KMS-11 (cell line): Measurements from ENCODE around the gene SYVN1.

Experiments used
- H2AFZ ChIP-seq: fragments of 200-600 bp; sonication (generic); 2 replicates; pipeline ENCODE4 v1.6.1; 2016; ENCODE audit warnings: antibody characterized with exemption, mixed run types, low read depth
- H3K27ac ChIP-seq: fragments of 200-600 bp; sonication (generic); 2 replicates; pipeline ENCODE4 v1.6.1; 2016; ENCODE audit warnings: mild to moderate bottlenecking, mixed run types
- H3K27me3 ChIP-seq: fragments of 200-600 bp; sonication (generic); 2 replicates; pipeline ENCODE4 v1.6.1; 2017; ENCODE audit warnings: mild to moderate bottlenecking, low read depth, mixed run types, moderate library complexity; ENCODE audit not compliant: insufficient read depth
- H3K36me3 ChIP-seq: fragments of 200-600 bp; sonication (generic); 2 replicates; pipeline ENCODE4 v1.6.1; 2017; ENCODE audit warnings: mild to moderate bottlenecking, mixed run types; ENCODE audit not compliant: insufficient read depth
- H3K4me1 ChIP-seq: fragments of 200-600 bp; sonication (generic); 2 replicates; pipeline ENCODE4 v1.6.1; 2016; ENCODE audit warnings: mild to moderate bottlenecking, low read depth, mixed run types; ENCODE audit not compliant: poor library complexity, severe bottlenecking
- H3K4me2 ChIP-seq: fragments of 200-600 bp; sonication (generic); 2 replicates; pipeline ENCODE4 v1.7.0; 2016; ENCODE audit warnings: mild to moderate bottlenecking, mixed run types
- H3K4me3 ChIP-seq: fragments of 200-600 bp; sonication (generic); IDR thresholded peaks from 2 replicates; pipeline ENCODE4 v1.6.1; 2017; ENCODE audit warnings: low read depth, low read length, mixed read lengths; ENCODE audit not compliant: insufficient read depth
- H3K79me2 ChIP-seq: fragments of 200-600 bp; sonication (generic); 2 replicates; pipeline ENCODE4 v1.6.1; 2016; ENCODE audit warnings: low read depth, mixed run types; ENCODE audit not compliant: insufficient read depth
- H3K9ac ChIP-seq: fragments of 200-600 bp; sonication (generic); 2 replicates; pipeline ENCODE4 v1.6.1; 2016; ENCODE audit warnings: mild to moderate bottlenecking, mixed run types
- H4K20me1 ChIP-seq: fragments of 200-600 bp; sonication (generic); 2 replicates; pipeline ENCODE4 v1.6.1; 2016; ENCODE audit warnings: mild to moderate bottlenecking, mixed run types; ENCODE audit not compliant: insufficient read depth
- TF ChIP-seq, protein P1 (sequence below): fragments of 200-600 bp; sonication (generic); conservative IDR thresholded peaks from 2 replicates; pipeline ENCODE4 v1.6.1; 2017; ENCODE audit warnings: low read depth, mild to moderate bottlenecking, antibody characterized with exemption, low read length, moderate library complexity, mixed read lengths

The SYVN1 gene

DNA sequence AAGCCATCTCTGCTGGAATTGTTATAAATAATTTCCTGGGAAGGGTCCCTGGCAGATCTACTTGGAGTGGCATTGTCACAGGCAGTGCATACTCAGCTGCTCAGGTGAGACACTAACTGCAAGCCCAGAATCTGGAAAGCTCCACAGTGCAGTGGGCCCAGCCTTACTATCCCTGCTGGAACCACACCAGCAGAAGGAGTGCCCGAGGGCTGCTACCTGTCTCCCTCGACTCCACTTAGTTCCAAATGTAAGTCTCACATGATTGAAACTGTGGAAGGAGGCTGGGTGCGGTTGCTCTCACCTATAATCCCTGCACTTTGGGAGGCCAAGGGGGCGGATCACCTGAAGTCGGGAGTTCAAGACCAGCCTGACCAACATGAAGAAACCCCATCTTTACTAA is 14.3 kb upstream of the SYVN1 start:
- H2AFZ ChIP-seq = no peak overlapping the region
- no peaks in the 10 kb centered on the region for H3K4me1 ChIP-seq
- TF ChIP-seq, protein P1, sequence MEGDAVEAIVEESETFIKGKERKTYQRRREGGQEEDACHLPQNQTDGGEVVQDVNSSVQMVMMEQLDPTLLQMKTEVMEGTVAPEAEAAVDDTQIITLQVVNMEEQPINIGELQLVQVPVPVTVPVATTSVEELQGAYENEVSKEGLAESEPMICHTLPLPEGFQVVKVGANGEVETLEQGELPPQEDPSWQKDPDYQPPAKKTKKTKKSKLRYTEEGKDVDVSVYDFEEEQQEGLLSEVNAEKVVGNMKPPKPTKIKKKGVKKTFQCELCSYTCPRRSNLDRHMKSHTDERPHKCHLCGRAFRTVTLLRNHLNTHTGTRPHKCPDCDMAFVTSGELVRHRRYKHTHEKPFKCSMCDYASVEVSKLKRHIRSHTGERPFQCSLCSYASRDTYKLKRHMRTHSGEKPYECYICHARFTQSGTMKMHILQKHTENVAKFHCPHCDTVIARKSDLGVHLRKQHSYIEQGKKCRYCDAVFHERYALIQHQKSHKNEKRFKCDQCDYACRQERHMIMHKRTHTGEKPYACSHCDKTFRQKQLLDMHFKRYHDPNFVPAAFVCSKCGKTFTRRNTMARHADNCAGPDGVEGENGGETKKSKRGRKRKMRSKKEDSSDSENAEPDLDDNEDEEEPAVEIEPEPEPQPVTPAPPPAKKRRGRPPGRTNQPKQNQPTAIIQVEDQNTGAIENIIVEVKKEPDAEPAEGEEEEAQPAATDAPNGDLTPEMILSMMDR = no peak
- no peaks in the 10 kb centered on the region for H3K36me3 ChIP-seq
- no peak overlapping the region for H3K9ac ChIP-seq
- no peaks in the 10 kb centered on the region for H3K79me2 ChIP-seq
- no peak overlapping the region for H3K4me2 ChIP-seq
- no peaks in the 10 kb centered on the region for H3K27me3 ChIP-seq
- H3K4me3 ChIP-seq = no peak overlapping the region
- no peak overlapping the region for H3K27ac ChIP-seq
- no peaks in the 10 kb centered on the region for H4K20me1 ChIP-seq

GRCh38 chr11:65147352-65148075 is 13.2 kb upstream of the SYVN1 start:
- Histone ChIP-seq H3K4me2 (no peak overlapping the region), H3K27ac (no peak overlapping the region), H3K27me3 (no peaks in the 10 kb centered on the region), H3K4me1 (no peaks in the 10 kb centered on the region), H3K9ac (no peak overlapping the region), H4K20me1 (no peaks in the 10 kb centered on the region), H3K79me2 (no peaks in the 10 kb centered on the region), H3K36me3 (no peaks in the 10 kb centered on the region), H3K4me3 (no peak overlapping the region), H2AFZ (no peak overlapping the region)
- TF ChIP-seq, protein P1 = no peak

GRCh38 chr11:65141896-65142494 is 7.7 kb upstream of the SYVN1 start:
- no peaks in the 10 kb centered on the region for H3K4me1 ChIP-seq
- H3K4me2 ChIP-seq = no peak overlapping the region
- no peaks in the 10 kb centered on the region for H3K79me2 ChIP-seq
- H3K27me3 ChIP-seq = no peaks in the 10 kb centered on the region
- H3K4me3 ChIP-seq = no peak overlapping the region
- TF ChIP-seq, protein P1 = no peak
- no peaks in the 10 kb centered on the region for H3K36me3 ChIP-seq
- no peak overlapping the region for H3K27ac ChIP-seq
- H2AFZ ChIP-seq = no peak overlapping the region
- H4K20me1 ChIP-seq = no peaks in the 10 kb centered on the region
- no peak overlapping the region for H3K9ac ChIP-seq

- Histone ChIP-seq H3K79me2 (peaks cover 14% of the 10 kb centered on the region), H3K9ac (no peak overlapping the region), H3K27ac (no peak overlapping the region), H3K36me3 (no peaks in the 10 kb centered on the region), H3K27me3 (no peaks in the 10 kb centered on the region), H3K4me2 (peak overlapping the region; percentile 80; the same call in 1 of the 2 replicates), H3K4me1 (peaks cover 25% of the 10 kb centered on the region), H2AFZ (no peak overlapping the region), H4K20me1 (no peaks in the 10 kb centered on the region), H3K4me3 (no peak overlapping the region)
- TF ChIP-seq, protein P1 = no peak
Observed at GRCh38 chr11:65136515-65137096, 2.3 kb upstream of the SYVN1 start.
